HepG2 (cell line): ENCODE measurements around the gene GJB5. TPM values are rescaled to one million over a fixed set of nuclear protein-coding genes. Genes with fewer than 3 reads are reported as not detected.

ENCODE experiments used
- ATAC-seq: fragments of 200-7000 bp; cut with Tn5 transposase; 3 replicates; pipeline ENCODE4 v1.9.1; 2020; ENCODE audit warnings: mild to moderate bottlenecking, moderate library complexity
- BruUV-seq: library from RNA; stranded (reverse); fragments of 400-500 nt; replicated peaks from 2 replicates; lab custom pipeline; 2021; lab: Mats Ljungman, UMichigan
- CTCF ChIA-PET: fragments of 300-600 bp; formaldehyde crosslinking; extraction: SDS; loops from one replicate; lab custom pipeline; 2021; ENCODE audit warnings: low total read pairs, inconsistent platforms, low intra/inter-chr PET ratio; lab: Yijun Ruan, JAX
- POLR2A ChIA-PET: fragments of 350-600 bp; sonication (Branson Sonifier 250); formaldehyde crosslinking; loops from one replicate; lab custom pipeline; 2020; ENCODE audit warnings: antibody characterized with exemption, inconsistent platforms; lab: Yijun Ruan, JAX
- DNase-seq: peaks from one replicate; pipeline ENCODE4 v3.0.0-alpha.2; 2015; ENCODE audit warnings: low spot score
- FAIRE-seq: peaks from 3 replicates; lab custom pipeline; 2011; peaks lifted over from hg19 to GRCh38; lab: Jason Lieb, UNC
- H2AFZ ChIP-seq: one replicate; pipeline ENCODE4 v1.6.1; 2011; ENCODE audit warnings: low read length, inconsistent platforms
- H3K27ac ChIP-seq: fragments of 300-600 bp; 3 replicates; pipeline ENCODE4 v1.8.0; 2011; ENCODE audit warnings: mixed run types, mild to moderate bottlenecking, mixed read lengths, low read length, inconsistent platforms; ENCODE audit not compliant: insufficient read depth; ENCODE audit errors: extremely low read length
- H3K27me3 ChIP-seq, 2 experiments: fragments of 200-600 bp in 1 of 2; 2 replicates in 1 of 2; 3 replicates in 1 of 2; pipeline versions ENCODE4 v1.6.0 to v1.8.0; 2011; ENCODE audit warnings: low read length in 2 of 2, mild to moderate bottlenecking in 2 of 2, moderate library complexity in 2 of 2, inconsistent platforms in 1 of 2; ENCODE audit not compliant: insufficient read depth in 2 of 2, control insufficient read depth in 1 of 2
- H3K36me3 ChIP-seq, 2 experiments: fragments of 200-600 bp in 1 of 2; replicated peaks in 1 of 2; 2 replicates in 1 of 2; 3 replicates in 1 of 2; pipeline versions ENCODE4 v1.5.1 to v1.8.0; 2011; ENCODE audit warnings: low read length in 2 of 2, inconsistent platforms in 1 of 2; ENCODE audit not compliant: insufficient read depth in 2 of 2, control insufficient read depth in 1 of 2
- H3K4me1 ChIP-seq: 2 replicates; pipeline ENCODE4 v1.5.1; 2012; ENCODE audit warnings: low read length, inconsistent platforms; ENCODE audit not compliant: insufficient read depth
- H3K4me2 ChIP-seq: 2 replicates; pipeline ENCODE4 v1.6.0; 2011; ENCODE audit warnings: low read depth, low read length, inconsistent platforms
- H3K4me3 ChIP-seq, 3 experiments: fragments of 200-600 bp in 1 of 3; sonication (generic), shearing (Covaris generic) in 1 of 3; replicated peaks in 1 of 3; 2 replicates each; pipeline ENCODE4 v1.5.1; 2011 to 2016; ENCODE audit warnings: low read length in 3 of 3, inconsistent platforms in 2 of 3, low read depth in 2 of 3, mild to moderate bottlenecking in 2 of 3, control low read depth in 1 of 3, mixed read lengths in 1 of 3; ENCODE audit not compliant: insufficient read depth in 1 of 3
- H3K79me2 ChIP-seq: one replicate; pipeline ENCODE4 v1.6.1; 2011; ENCODE audit warnings: low read length, inconsistent platforms; ENCODE audit not compliant: insufficient read depth
- H3K9ac ChIP-seq: 2 replicates; pipeline ENCODE4 v1.6.0; 2011; ENCODE audit warnings: mild to moderate bottlenecking, low read depth, low read length, inconsistent platforms; ENCODE audit not compliant: insufficient read depth
- H3K9me3 ChIP-seq: 2 replicates; pipeline ENCODE4 v1.5.1; 2012; ENCODE audit warnings: mild to moderate bottlenecking, low read length
- H4K20me1 ChIP-seq: 2 replicates; pipeline ENCODE4 v1.6.0; 2011; ENCODE audit warnings: inconsistent platforms, mild to moderate bottlenecking, low read length, moderate library complexity; ENCODE audit not compliant: insufficient read depth
- CREBL2 ChIP-seq: sonication (generic); formaldehyde crosslinking; IDR thresholded peaks from 2 replicates; pipeline ENCODE4 v1.8.1; 2023; ENCODE audit warnings: missing genetic modification reagents, mild to moderate bottlenecking, borderline replicate concordance
- CSRNP1 ChIP-seq: sonication (generic); formaldehyde crosslinking; IDR thresholded peaks from 2 replicates; pipeline ENCODE4 v1.8.1; 2023; ENCODE audit warnings: mild to moderate bottlenecking, missing genetic modification reagents
- GPN1 ChIP-seq: sonication (generic); formaldehyde crosslinking; IDR thresholded peaks from 2 replicates; pipeline ENCODE4 v1.5.1; 2020; ENCODE audit warnings: missing genetic modification reagents, borderline replicate concordance
- HMGA1 ChIP-seq: sonication (generic); formaldehyde crosslinking; conservative IDR thresholded peaks from 2 replicates; pipeline ENCODE4 v1.4.0; 2020; ENCODE audit warnings: missing genetic modification reagents
- IKZF1 ChIP-seq: fragments of 450-650 bp; IDR thresholded peaks from 2 replicates; pipeline ENCODE4 v1.7.1; 2016
- ISL2 ChIP-seq: sonication (generic); formaldehyde crosslinking; IDR thresholded peaks from 2 replicates; pipeline ENCODE4 v1.5.0; 2020; ENCODE audit warnings: missing genetic modification reagents
- MIER2 ChIP-seq: IDR thresholded peaks from 2 replicates; pipeline ENCODE4 v1.6.1; 2016; ENCODE audit warnings: missing biosample characterization, missing genetic modification reagents
- NONO ChIP-seq, 2 experiments: fragments of 450-650 bp in 1 of 2; sonication (generic) in 1 of 2; formaldehyde crosslinking in 1 of 2; IDR thresholded peaks in 1 of 2; conservative IDR thresholded peaks in 1 of 2; 2 replicates each; pipeline versions ENCODE4 v1.6.1 to v1.8.0; 2017 to 2022; ENCODE audit warnings: mild to moderate bottlenecking in 1 of 2, missing genetic modification reagents in 1 of 2, moderate library complexity in 1 of 2
- NRL ChIP-seq: sonication (generic); formaldehyde crosslinking; IDR thresholded peaks from 2 replicates; pipeline ENCODE4 v1.5.0; 2020; ENCODE audit warnings: missing genetic modification reagents, mild to moderate bottlenecking, moderate library complexity, borderline replicate concordance
- PCBP1 ChIP-seq: fragments of 200-400 bp; formaldehyde crosslinking; IDR thresholded peaks from 2 replicates; pipeline ENCODE4 v1.6.1; 2017; ENCODE audit warnings: mild to moderate bottlenecking, low read depth, low read length, borderline replicate concordance
- SIN3A ChIP-seq: IDR thresholded peaks from 2 replicates; pipeline ENCODE4 v1.6.1; 2011; ENCODE audit warnings: low read depth, mild to moderate bottlenecking, control low read depth, low read length, borderline replicate concordance
- SMAD3 ChIP-seq: sonication (generic); formaldehyde crosslinking; IDR thresholded peaks from 2 replicates; pipeline ENCODE4 v1.4.0; 2020; ENCODE audit warnings: missing genetic modification reagents
- ZNF180 ChIP-seq: sonication (generic); formaldehyde crosslinking; IDR thresholded peaks from 2 replicates; pipeline ENCODE4 v1.4.0; 2020; ENCODE audit warnings: low read depth, missing genetic modification reagents, borderline replicate concordance
- ZNF253 ChIP-seq: sonication (generic); formaldehyde crosslinking; IDR thresholded peaks from 2 replicates; pipeline ENCODE4 v1.8.0; 2022; ENCODE audit warnings: mild to moderate bottlenecking, missing genetic modification reagents, borderline replicate concordance
- ZNF672 ChIP-seq: sonication (generic); formaldehyde crosslinking; IDR thresholded peaks from 2 replicates; pipeline ENCODE4 v1.8.1; 2022; ENCODE audit warnings: missing genetic modification reagents
- ZNF781 ChIP-seq: sonication (generic); formaldehyde crosslinking; IDR thresholded peaks from 2 replicates; pipeline ENCODE4 v1.5.1; 2020; ENCODE audit warnings: borderline replicate concordance, mild to moderate bottlenecking, missing genetic modification reagents; ENCODE audit errors: not compliant biosample characterization
- WGBS: methylation state at CpG from one replicate; pipeline ENCODE4 v1.1.6; 2017; ENCODE audit warnings: low lambda C conversion rate; 5-methylcytosine and 5-hydroxymethylcytosine counted together
- in situ Hi-C: cut with HindIII; loops from 2 replicates; pipeline ENCODE4 v1.10.0; 2017; ENCODE audit warnings: low pct_unique_long_range_greater_than_20kb; ENCODE audit not compliant: extremely low pct_ligation_motif_present
- intact Hi-C: fragments of 100-400 bp; cut with micrococcal nuclease; formaldehyde crosslinking; loops from one replicate; pipeline ENCODE4 v1.10.0; 2022; ENCODE audit not compliant: unreplicated experiment
- polyA plus RNA-seq, 8 experiments: library from polyadenylated mRNA; depleted of rRNA in 3 of 8; stranded (reverse) in 7 of 8; unstranded in 1 of 8; fragments of >200 nt; fragmentation: Illumina TruSeq in 4 of 8; extraction: Trizol in 4 of 8; gene quantifications; 2 replicates each; pipeline versions ENCODE4 v1.2.1 to v1.2.3, GENCODE V29; 2011 to 2016; ENCODE audit warnings: low read depth in 4 of 8, missing spikeins in 1 of 8, mixed read lengths in 1 of 8; ENCODE audit not compliant: insufficient read depth in 1 of 8
- total RNA-seq, 5 experiments: library from RNA; depleted of rRNA; stranded (reverse); fragments of >200 nt; fragmentation: Illumina TruSeq; extraction: Trizol; gene quantifications; 2 replicates each; pipeline ENCODE4 v1.2.3, GENCODE V29; 2016; ENCODE audit warnings: low read depth in 1 of 5
- TF ChIP-seq, protein P1 (sequence below): sonication (generic); formaldehyde crosslinking; IDR thresholded peaks from 2 replicates; pipeline ENCODE4 v1.5.1; 2020; ENCODE audit warnings: missing genetic modification reagents, mild to moderate bottlenecking, borderline replicate concordance
- TF ChIP-seq, protein P2 (sequence below): sonication (generic); formaldehyde crosslinking; IDR thresholded peaks from 2 replicates; pipeline ENCODE4 v1.8.0; 2022; ENCODE audit warnings: missing genetic modification reagents, low read depth, mild to moderate bottlenecking, borderline replicate concordance
- TF ChIP-seq, protein P3 (sequence below): sonication (generic); formaldehyde crosslinking; IDR thresholded peaks from 2 replicates; pipeline ENCODE4 v1.8.1; 2022; ENCODE audit warnings: mild to moderate bottlenecking, missing genetic modification reagents

Gene GJB5
- total and polyA plus RNA-seq, 2 of the 13 experiments (the other 11 are each of a cell fraction or from before 2014, with no cell fraction given) = not detected

GRCh38 chr1:34721646-34722355 lies 33.0 kb upstream of the GJB5 start:
- Histone ChIP-seq H3K36me3 (no peaks in the 10 kb centered on the region), H2AFZ (no peak overlapping the region), H3K4me2 (no peak overlapping the region), H3K27ac (no peak overlapping the region), H4K20me1 (no peaks in the 10 kb centered on the region), H3K9ac (no peak overlapping the region), H3K4me1 (no peaks in the 10 kb centered on the region), H3K4me3 (no peak overlapping the region), H3K79me2 (no peaks in the 10 kb centered on the region), H3K9me3 (no peaks in the 10 kb centered on the region), H3K27me3 (peaks cover 0 to 1% of the 10 kb centered on the region in 2 experiments; a peak in 1 of 5 replicates)
- POLR2A ChIA-PET = no interaction called here
- no TSS peak for BruUV-seq
- 3% methylated on average over 6 of the region's 6 CpGs for WGBS
- DNase-seq = no peak
- in situ Hi-C loops (no loop called here), intact Hi-C loops (no loop called here)
- FAIRE-seq = no peak
- CTCF ChIA-PET = no interaction called here
- ATAC-seq = no peak
- TF ChIP-seq CREBL2 = no peak
- TF ChIP-seq ZNF781 (CRISPR knock-in tag) = no peak
- no peak for TF ChIP-seq PCBP1
- no peak for TF ChIP-seq HMGA1
- TF ChIP-seq, protein P1, sequence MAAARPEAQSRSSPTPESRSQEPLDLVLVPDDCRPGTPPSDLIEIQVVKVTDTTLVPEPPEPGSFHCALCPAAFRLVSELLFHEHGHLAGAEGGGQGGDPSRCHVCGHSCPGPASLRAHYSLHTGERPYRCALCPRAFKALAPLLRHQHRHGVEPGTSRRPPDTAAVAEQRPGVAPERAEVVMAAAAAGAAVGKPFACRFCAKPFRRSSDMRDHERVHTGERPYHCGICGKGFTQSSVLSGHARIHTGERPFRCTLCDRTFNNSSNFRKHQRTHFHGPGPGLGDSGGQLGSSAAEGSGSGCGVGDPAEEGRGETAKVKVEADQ = no peak
- TF ChIP-seq, protein P2, sequence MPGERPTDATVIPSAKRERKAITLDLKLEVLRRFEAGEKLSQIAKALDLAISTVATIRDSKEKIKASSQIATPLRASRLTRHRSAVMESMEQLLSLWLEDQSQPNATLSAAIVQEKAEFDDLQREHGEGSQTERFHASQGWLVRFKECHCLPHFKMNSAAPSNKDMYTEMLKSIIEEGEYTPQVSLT (CRISPR knock-in tag) = no peak
- no peak for TF ChIP-seq SIN3A
- TF ChIP-seq ZNF180 = no peak
- no peak for TF ChIP-seq IKZF1
- TF ChIP-seq NRL (CRISPR knock-in tag) = no peak
- TF ChIP-seq ISL2 (CRISPR knock-in tag) = no peak
- TF ChIP-seq GPN1 (CRISPR knock-in tag) = no peak
- TF ChIP-seq MIER2 (CRISPR knock-in tag) = no peak
- TF ChIP-seq ZNF672 (CRISPR knock-in tag) = no peak
- no peak for TF ChIP-seq CSRNP1 (CRISPR knock-in tag)
- no peak for TF ChIP-seq NONO (IDR thresholded peaks at IDR 0.05)
- TF ChIP-seq NONO (CRISPR knock-in tag; conservative IDR thresholded peaks at IDR 0.05) = no peak
- TF ChIP-seq, protein P3, sequence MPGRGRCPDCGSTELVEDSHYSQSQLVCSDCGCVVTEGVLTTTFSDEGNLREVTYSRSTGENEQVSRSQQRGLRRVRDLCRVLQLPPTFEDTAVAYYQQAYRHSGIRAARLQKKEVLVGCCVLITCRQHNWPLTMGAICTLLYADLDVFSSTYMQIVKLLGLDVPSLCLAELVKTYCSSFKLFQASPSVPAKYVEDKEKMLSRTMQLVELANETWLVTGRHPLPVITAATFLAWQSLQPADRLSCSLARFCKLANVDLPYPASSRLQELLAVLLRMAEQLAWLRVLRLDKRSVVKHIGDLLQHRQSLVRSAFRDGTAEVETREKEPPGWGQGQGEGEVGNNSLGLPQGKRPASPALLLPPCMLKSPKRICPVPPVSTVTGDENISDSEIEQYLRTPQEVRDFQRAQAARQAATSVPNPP (CRISPR knock-in tag) = no peak
- TF ChIP-seq SMAD3 (CRISPR knock-in tag) = no peak
- no peak for TF ChIP-seq ZNF253 (CRISPR knock-in tag)
